GM03348 (cell line): Measurements from ENCODE around the gene SDHA.
"Not testable (repeated sequence)": the region's sequence is repeated elsewhere in the genome, so short reads cannot be mapped to it uniquely, and the experiment has no call there.

Source experiments
- DNase-seq: peaks from one replicate; pipeline ENCODE4 v3.0.0; 2012; ENCODE audit warnings: low spot score

The SDHA gene

DNA sequence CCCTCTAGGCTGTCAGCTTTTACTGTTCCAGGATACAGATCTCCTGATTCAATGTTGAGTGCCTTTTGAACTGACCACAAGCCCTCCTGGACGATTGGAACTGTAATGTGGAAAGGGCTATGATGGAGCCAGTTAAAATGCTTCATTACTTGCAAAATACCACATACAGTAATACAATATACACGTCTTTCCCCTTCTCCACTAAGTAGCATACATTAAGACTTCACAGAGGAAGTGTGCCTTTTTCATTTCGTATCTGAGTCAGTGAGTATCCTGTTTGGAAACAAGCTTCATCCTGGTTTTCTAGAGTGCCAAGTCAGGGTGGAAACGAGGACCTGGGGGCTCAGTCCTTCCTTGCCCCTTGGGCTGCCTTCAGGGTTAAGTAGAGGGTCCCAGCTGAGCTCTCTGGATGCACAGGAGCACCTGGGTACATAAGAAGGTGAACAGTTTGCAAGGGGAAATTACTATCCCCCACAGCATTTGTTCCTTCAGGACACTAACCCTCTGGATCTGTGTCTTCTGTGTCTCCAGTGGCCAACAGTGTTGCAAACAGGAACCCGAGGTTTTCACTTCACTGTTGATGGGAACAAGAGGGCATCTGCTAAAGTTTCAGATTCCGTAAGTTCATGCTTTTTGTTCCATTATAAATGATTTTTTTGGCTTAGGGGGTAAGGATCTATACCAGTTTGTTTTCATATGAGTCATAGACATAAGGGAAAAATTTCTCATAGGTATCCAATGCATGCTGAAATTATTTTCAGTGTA, 5.0 kb downstream of the SDHA start:
- not testable (repeated sequence) for DNase-seq

DNA sequence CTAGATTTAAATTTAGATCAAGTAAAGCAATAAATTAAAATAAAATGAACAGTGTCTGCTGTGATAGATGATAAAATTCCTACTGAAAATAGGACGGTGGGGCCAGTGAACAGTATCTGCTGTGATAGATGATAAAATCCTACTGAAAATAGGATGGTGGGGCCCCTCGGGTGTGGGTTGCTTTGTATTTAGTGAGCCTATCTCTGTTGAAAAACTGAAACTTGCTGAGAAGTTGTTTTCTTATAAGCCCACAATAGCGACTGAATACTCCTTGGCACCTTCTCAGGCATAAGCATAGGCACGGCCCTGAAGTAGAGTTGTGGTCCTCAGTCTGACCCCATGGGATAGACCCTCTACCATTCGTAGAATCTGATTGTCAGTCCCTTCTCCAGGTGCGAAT, 5.7 kb downstream of the SDHA start:
- no peak for DNase-seq

DNA sequence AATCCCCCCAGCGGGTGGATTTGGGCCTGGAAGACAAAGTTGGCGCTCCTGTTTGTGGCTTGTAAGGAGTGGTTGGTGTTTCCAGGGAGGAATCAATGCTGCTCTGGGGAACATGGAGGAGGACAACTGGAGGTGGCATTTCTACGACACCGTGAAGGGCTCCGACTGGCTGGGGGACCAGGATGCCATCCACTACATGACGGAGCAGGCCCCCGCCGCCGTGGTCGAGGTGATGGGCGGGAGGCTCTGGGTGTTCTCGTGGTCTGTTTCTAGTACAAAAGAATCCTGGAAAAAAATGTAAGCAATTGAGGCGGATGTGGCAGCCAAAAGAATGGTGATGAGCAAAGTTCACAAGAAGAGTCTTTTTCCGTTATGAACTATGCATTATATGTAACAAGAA, 7.2 kb downstream of the SDHA start:
- DNase-seq = no peak

DNA sequence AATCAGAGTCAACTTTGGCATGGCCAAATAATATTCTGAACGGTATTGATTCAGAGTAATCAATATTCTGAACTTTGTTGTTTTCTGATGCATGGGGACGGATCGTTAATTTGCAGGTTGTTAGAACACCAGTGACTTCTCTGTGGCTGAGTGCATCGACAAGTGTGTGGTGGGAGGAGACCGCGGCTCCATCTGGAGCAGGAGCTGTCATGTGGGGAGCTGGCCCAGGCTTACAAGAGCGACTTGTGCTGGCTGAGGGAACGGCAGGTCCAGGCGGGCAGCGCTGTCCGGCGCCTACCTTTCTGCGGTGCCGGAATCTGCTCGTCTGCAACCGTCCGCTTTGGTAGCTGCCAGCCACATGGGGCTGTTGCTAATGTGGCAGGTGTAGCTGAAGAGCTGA, 9.3 kb downstream of the SDHA start:
- not testable (repeated sequence) for DNase-seq

DNA sequence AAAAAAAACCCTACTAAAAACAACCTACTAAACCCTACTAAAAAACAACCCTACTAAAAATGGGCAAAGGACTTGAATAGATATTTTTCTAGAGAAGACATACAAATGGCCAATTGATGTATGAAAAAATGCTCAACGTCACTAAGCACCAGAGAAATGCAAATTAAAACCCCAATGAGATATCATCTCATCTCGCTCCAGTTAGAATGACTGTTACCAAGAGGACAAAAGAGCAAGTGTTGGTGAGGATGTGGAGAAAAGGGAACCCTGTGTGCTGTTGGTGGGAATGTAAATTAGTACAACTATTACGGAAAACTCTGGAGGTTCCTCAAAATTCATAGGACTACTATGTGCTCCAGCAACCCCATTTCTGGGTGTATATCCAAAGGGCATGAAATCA, 10.8 kb downstream of the SDHA start:
- DNase-seq = no peak

DNA sequence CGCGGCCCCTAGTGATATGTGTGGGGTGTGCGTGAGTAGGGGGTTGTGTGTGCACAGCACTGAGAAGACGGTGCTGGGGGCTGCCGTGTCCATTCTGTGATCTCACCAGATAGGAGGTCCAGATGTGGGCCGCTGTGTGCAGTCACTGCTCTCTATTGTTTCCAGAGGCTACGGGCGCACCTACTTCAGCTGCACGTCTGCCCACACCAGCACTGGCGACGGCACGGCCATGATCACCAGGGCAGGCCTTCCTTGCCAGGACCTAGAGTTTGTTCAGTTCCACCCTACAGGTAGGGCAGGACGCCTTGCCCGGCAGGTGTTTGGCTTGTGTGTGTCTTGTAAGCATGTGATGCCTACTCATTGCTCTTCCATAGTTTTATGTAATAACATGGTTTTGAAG, 12.6 kb downstream of the SDHA start:
- no peak for DNase-seq

DNA sequence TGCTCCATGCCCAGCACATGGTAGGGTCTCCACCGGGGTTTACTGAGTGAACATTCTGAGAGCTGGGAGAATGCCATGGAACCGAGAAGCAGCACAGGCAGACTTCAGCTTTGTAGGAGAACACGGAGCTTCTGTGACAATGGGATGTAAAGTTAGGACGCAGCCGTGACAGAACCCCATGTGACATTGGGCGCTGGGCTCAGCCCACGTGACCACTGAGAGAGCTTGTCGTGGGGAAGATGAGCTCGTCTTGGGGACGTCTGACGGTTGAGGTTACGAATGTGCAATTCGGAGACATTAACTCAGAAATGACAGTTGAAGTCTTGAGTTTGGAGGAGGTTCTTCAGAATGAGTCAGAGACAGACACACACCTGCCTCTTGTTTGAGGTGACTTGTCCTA, 13.5 kb downstream of the SDHA start:
- no peak for DNase-seq

DNA sequence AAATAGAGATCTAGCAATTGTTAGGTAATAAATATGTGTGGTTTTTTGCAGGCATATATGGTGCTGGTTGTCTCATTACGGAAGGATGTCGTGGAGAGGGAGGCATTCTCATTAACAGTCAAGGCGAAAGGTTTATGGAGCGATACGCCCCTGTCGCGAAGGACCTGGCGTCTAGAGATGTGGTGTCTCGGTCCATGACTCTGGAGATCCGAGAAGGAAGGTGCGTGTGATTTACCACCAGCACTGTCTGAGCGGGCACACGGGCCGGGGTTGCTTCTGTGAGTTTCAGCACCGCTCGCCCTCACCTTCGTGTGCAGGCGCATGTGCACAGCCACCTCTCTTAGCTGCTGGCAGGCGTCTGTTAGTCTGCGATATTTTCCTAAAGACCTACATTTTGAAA, 15.3 kb downstream of the SDHA start:
- DNase-seq = not testable (repeated sequence)

DNA sequence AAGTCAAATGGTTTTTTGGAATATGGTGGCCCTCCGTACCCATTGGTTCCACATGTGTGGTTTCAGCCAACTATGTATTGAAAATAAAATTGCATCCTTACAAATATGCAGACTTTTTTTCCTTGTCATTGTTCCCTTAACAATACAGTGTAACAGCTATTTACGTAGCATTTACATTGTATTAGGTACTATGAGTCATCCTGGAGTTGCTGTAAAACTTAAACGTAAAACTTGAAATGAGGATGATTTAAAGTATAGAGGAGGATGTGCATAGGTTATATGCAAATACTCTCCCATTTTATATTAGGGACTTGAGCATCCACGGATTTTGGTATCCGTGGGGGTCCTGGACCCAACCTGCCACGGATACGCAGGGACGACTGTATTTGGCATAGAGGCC, 16.3 kb downstream of the SDHA start:
- DNase-seq = no peak

DNA sequence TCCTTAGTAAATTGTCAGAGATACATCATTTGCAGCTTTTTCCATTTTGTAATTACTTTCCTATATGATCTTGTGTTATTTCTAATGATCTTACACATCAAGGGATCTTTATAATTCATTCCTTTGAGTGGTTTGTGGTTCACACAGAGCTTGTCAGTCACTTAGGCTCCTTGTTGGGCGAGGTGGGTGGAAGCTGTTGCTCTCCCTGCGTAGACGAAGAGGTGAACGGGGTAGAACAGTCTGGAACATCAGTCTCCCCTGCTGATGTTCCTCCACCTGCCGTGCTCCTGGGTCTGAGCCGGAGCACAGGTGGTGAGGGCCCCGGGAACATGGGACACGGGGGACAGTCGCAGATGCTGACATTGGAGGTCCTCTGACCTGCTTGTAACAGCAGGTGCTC, 17.4 kb downstream of the SDHA start:
- DNase-seq = not testable (repeated sequence)

DNA sequence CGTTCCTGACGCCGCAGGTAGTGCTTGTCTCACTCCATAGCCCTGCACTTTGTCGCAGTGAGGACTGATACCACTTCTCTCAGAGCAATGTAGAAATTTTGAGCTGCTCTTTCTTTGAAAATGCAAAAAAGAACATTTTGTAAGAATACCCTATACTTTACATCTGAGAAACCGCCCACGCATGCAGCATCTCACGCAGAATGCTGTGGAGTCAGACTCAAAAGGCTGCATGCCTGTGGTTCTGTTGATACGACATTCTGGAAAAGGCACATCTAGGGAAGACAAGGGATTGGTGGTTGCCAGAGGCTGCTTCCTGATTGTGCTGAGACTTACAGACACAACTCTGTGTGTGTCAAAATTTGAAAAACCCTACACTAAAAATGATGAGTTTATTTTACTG, 19.8 kb downstream of the SDHA start:
- not testable (repeated sequence) for DNase-seq

DNA sequence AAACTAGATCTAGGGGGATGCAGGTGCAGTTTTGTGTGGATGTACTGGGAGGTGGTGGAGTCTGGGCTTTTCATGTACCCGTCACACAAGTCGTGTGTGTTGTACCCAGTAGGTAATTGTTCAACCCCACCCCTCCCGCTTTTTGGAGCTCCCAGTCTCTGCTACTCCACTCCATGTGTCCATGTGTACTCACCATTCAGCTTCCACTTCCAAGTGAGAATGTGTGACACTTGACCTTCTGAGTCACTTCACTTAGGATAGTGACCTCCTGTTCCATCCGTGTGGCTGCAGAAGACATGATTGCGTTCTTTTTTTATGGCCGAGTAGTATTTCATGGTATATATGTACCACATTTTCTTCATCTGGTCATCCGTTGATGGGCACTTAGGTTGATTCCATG, 22.4 kb downstream of the SDHA start:
- not testable (repeated sequence) for DNase-seq

DNA sequence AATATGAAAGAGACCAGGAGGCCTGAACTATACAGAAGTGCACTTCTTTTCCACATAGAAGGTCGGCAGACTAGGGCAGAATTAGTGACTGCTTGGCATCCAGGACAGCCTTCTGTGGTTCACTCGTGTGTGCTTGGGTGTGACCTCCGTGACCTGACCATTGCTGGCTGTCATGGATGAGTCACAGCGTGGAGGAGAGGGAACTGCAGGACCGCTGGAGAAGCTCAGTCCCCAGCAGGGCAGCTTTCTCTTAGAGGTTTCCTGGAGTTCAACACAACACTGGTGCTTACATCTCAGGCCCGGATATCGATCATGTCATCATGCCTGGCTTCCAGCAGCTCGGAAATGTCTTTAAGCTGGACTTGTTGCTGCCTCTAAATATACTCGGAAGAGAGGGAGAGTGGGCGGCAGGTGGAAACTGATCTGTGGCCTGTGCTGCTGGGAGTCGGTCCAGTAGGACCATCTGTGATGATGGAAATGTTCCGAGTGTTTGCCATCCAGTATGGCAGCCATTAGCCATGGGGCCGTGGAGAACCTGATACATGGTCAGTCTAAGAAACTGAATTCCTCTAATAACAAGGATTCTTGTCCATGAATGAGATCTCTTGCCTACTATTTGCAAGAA, 23.0 kb downstream of the SDHA start:
- DNase-seq = not testable (repeated sequence)

DNA sequence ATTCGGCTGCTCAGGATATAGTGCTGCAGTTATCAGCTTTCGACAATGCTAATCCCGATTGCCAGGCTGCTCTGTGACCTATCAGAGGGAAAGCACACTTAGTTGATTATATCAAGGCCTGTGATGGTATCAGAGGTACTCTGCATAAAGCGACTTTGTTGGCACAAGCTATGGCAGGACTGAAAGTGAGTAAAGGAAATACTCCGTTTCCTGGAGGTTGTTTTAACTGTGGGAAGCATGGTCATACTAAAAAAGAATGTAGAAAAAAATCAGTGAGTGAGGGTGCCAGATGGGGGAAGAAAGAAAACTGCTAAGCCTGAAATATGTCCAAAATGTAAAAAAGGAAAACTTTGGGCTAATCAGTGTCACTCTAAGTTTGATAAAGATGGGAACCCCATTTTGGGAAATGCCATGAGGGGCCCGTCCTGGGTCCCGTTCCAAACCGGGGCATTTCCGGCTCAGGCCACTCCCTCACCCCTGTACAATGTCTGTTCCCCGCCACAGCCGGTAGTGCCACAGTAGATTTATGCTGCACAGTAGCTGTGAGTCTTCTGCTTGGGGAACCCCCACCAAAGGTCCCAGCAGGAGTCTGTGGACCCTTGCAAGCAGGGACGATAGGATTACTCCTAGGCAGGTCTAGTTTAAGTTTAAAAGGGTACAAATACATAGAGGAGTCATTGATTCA, 25.7 kb downstream of the SDHA start:
- DNase-seq = not testable (repeated sequence)

DNA sequence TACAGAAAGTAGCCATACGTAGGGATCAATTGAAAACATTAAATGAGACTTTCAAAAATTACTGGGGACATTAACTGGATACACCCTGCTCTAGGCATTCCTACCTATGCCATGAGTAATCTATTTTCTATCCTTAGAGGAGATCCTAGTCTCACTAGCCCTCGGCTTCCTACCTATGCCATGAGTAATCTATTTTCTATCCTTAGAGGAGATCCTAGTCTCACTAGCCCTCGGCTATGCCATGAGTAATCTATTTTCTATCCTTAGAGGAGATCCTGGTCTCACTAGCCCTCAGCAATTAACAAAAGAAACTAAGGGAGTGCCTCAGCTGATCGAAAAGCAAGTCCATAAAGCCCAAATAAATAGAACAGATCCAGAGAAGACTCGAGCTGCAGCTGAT, 27.6 kb downstream of the SDHA start:
- DNase-seq = not testable (repeated sequence)

DNA sequence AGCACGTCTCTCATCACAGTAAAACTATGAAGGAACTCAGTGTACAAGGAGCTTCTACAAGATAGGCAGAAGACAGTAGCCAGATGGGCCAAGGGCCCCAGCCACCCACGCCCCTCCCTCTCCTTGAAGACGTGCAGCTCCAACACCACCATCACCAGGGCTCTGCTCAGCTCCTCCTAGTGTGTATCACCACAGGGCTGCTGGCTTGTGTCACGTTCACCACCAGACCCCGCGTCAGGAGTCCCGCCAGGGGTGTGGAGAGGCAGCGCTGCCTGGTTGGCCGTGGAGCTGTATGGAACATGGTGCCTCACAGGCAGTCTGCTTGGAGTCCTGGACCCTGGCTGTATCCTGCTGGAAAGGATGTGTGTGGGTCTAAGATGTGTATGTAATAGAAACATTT, 32.3 kb downstream of the SDHA start:
- DNase-seq = not testable (repeated sequence)

DNA sequence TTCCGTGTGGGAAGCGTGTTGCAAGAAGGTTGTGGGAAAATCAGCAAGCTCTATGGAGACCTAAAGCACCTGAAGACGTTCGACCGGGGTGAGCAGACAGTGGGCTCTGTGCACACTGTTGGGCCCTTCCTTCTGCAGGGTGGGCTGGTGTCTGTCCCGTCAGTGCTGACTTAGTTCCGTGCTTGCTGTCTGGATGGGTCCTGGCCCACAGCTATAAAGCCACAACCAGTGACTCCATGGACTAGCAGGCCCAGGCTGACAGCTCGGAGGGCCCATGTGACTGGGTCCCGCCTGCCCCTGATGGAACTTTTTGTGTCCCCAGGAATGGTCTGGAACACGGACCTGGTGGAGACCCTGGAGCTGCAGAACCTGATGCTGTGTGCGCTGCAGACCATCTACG, 32.9 kb downstream of the SDHA start:
- DNase-seq = not testable (repeated sequence)

DNA sequence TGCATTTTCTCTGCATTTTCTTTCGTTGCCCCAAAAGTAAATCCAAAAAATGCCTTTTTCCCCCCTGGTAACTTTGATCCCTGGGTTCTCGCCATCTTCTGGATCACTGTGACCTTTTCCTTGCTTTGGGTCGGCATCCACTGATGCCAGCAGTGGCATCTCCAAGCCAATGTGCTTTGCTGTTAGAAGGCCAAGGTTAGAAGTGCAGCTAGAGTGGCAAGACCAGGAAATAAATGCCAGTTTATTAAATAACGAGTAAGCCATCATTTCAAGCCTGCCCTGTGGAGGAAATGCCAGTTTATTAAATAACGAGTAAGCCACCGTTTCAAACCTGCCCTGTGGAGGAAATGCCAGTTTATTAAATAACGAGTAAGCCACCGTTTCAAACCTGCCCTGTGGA, 33.4 kb downstream of the SDHA start:
- DNase-seq = not testable (repeated sequence)

DNA sequence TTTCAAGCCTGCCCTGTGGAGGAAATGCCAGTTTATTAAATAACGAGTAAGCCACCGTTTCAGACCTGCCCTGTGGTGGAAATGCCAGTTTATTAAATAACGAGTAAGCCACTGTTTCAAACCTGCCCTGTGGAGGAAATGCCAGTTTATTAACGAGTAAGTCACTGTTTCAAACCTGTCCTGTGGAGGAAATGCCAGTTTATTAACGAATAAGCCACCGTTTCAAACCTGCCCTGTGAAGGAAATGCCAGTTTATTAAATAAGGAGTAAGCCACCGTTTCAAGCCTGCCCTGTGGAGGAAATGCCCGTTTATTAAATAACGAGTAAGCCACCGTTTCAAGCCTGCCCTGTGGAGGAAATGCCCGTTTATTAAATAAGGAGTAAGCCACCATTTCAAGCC, 33.9 kb downstream of the SDHA start:
- DNase-seq = not testable (repeated sequence)

DNA sequence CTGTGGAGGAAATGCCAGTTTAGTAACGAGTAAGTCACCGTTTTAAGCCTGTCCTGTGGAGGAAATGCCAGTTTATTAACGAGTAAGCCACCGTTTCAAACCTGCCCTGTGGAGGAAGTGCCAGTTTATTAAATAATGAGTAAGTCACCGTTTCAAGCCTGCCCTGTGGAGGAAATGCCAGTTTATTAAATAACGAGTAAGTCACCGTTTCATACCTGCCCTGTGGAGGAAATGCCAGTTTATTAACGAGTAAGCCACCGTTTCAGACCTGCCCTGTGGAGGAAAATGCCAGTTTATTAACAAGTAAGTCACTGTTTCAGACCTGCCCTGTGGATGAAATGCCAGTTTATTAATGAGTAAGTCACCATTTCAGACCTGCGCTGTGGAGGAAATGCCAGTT, 34.4 kb downstream of the SDHA start:
- DNase-seq = no peak

DNA sequence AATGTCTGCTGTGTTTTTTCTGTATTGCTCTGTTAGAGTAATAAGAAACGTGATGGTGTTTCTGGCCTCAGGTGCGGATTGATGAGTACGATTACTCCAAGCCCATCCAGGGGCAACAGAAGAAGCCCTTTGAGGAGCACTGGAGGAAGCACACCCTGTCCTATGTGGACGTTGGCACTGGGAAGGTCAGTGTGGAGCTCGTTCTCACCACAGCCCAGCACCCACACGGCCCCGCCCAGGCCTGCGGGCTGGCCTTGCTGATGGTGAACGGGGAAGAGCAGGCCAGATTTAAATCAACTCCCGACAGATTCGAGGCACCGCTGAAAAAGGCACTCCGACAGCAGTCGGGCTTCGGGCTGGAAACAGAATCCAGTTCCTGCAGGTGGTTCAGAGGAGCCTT, 36.2 kb downstream of the SDHA start:
- not testable (repeated sequence) for DNase-seq

DNA sequence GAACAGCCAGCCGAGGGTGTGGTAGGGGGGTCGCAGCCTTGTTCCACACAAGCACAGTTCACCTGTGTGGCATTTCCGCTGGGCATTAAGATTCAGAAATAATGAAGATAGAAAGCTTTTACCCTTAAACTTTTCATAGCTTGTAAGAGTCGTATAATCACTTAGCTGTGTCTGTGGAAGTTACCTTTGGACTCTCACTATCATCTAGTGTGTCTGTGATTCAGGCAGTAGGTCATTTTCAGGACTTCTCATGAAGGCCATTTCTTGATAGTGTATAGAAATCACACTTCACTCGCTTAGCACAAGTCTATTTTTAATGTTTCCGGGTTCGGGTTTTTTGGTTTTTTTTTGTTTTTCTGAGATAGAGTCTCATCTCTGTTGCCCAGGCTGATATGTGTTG, 37.0 kb downstream of the SDHA start:
- DNase-seq = not testable (repeated sequence)

DNA sequence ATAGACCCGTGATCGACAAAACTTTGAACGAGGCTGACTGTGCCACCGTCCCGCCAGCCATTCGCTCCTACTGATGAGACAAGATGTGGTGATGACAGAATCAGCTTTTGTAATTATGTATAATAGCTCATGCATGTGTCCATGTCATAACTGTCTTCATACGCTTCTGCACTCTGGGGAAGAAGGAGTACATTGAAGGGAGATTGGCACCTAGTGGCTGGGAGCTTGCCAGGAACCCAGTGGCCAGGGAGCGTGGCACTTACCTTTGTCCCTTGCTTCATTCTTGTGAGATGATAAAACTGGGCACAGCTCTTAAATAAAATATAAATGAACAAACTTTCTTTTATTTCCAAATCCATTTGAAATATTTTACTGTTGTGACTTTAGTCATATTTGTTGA, 38.2 kb downstream of the SDHA start:
- not testable (repeated sequence) for DNase-seq
